Keratinocyte (primary cell): ENCODE results near the gene STX12. TPM values are rescaled to one million over a fixed set of nuclear protein-coding genes. Genes with fewer than 3 reads are reported as not detected.

Source experiments
- DNase-seq: peaks from one replicate; pipeline ENCODE4 v3.0.0-alpha.2; 2011; ENCODE audit warnings: low read depth, missing footprints, low spot score
- FAIRE-seq: peaks from 2 replicates; lab custom pipeline; 2011; peaks lifted over from hg19 to GRCh38; lab: Jason Lieb, UNC
- H2AFZ ChIP-seq: 2 replicates; pipeline ENCODE4 v1.6.0; 2012; ENCODE audit warnings: low read length, control low read depth, inconsistent platforms; ENCODE audit not compliant: control insufficient read depth
- H3K27ac ChIP-seq: 2 replicates; pipeline ENCODE4 v1.5.1; 2011; ENCODE audit warnings: low read length; ENCODE audit not compliant: control insufficient read depth, insufficient read depth
- H3K27me3 ChIP-seq: 3 replicates; pipeline ENCODE4 v1.6.0; 2011; ENCODE audit warnings: low read length; ENCODE audit not compliant: control insufficient read depth, insufficient read depth; ENCODE audit errors: extremely low read depth
- H3K36me3 ChIP-seq, 2 experiments: 2 replicates in 1 of 2; 3 replicates in 1 of 2; pipeline ENCODE4 v1.5.1; 2011; ENCODE audit warnings: low read length in 2 of 2, mild to moderate bottlenecking in 1 of 2; ENCODE audit not compliant: control insufficient read depth in 2 of 2, insufficient read depth in 2 of 2; ENCODE audit errors: extremely low read depth in 1 of 2
- H3K4me1 ChIP-seq: 3 replicates; pipeline ENCODE4 v1.5.1; 2011; ENCODE audit warnings: low read length; ENCODE audit not compliant: control insufficient read depth, insufficient read depth; ENCODE audit errors: extremely low read depth
- H3K4me2 ChIP-seq: 3 replicates; pipeline ENCODE4 v1.6.0; 2011; ENCODE audit warnings: low read depth, low read length; ENCODE audit not compliant: control insufficient read depth, insufficient read depth; ENCODE audit errors: extremely low read depth
- H3K4me3 ChIP-seq, 3 experiments: fragments of 200-600 bp in 1 of 3; sonication (generic) in 1 of 3; 2 replicates in 2 of 3; 3 replicates in 1 of 3; pipeline ENCODE4 v1.5.1; 2011 to 2016; ENCODE audit warnings: low read length in 3 of 3, mild to moderate bottlenecking in 3 of 3, control low read depth in 2 of 3, inconsistent platforms in 1 of 3, low read depth in 1 of 3, mixed read lengths in 1 of 3, mixed run types in 1 of 3, moderate library complexity in 1 of 3; ENCODE audit not compliant: control insufficient read depth in 2 of 3, insufficient read depth in 2 of 3; ENCODE audit errors: extremely low read depth in 1 of 3
- H3K79me2 ChIP-seq: 2 replicates; pipeline ENCODE4 v1.6.0; 2012; ENCODE audit warnings: low read length; ENCODE audit not compliant: control insufficient read depth, insufficient read depth
- H3K9ac ChIP-seq: 3 replicates; pipeline ENCODE4 v1.6.0; 2011; ENCODE audit warnings: low read length; ENCODE audit not compliant: control insufficient read depth, insufficient read depth; ENCODE audit errors: extremely low read depth
- H3K9me1 ChIP-seq: 3 replicates; pipeline ENCODE4 v1.6.0; 2011; ENCODE audit warnings: low read length; ENCODE audit not compliant: control insufficient read depth, insufficient read depth; ENCODE audit errors: extremely low read depth
- H3K9me3 ChIP-seq: 2 replicates; pipeline ENCODE4 v1.5.1; 2012; ENCODE audit warnings: low read depth, low read length; ENCODE audit not compliant: control insufficient read depth
- H4K20me1 ChIP-seq: 3 replicates; pipeline ENCODE4 v1.6.0; 2011; ENCODE audit warnings: low read length; ENCODE audit not compliant: control insufficient read depth, insufficient read depth; ENCODE audit errors: extremely low read depth
- CTCF ChIP-seq, 3 experiments: IDR thresholded peaks in 1 of 3; conservative IDR thresholded peaks in 1 of 3; optimal IDR thresholded peaks in 1 of 3; 2 replicates in 2 of 3; 3 replicates in 1 of 3; pipeline versions ENCODE3 to v1.5.1; 2011; ENCODE audit warnings: low read length in 3 of 3, mild to moderate bottlenecking in 3 of 3, moderate library complexity in 2 of 3, control low read depth in 1 of 3, inconsistent platforms in 1 of 3; ENCODE audit not compliant: insufficient read depth in 2 of 3; ENCODE audit errors: extremely low read depth in 1 of 3
- EZH2 ChIP-seq: IDR thresholded peaks from one replicate; pipeline ENCODE4 v1.6.1; 2012; ENCODE audit warnings: inconsistent platforms, mild to moderate bottlenecking, low read length, moderate library complexity
- dilution Hi-C: fragments of 300-500 bp; cut with MboI; formaldehyde crosslinking; loops from one replicate; pipeline ENCODE4 v1.7.0; 2020; ENCODE audit warnings: low sequenced_read_pairs; ENCODE audit not compliant: extremely low pct_ligation_motif_present
- polyA plus RNA-seq, 5 experiments: library from polyadenylated mRNA; depleted of rRNA in 3 of 5; stranded (reverse) in 3 of 5; stranded (forward) in 1 of 5; unstranded in 1 of 5; fragments of >200 nt; gene quantifications; 1 replicate in 1 of 5; 2 replicates in 3 of 5; 3 replicates in 1 of 5; pipeline versions ENCODE4 v1.2.1 to v1.2.3, GENCODE V29; 2011 to 2012; ENCODE audit warnings: missing spikeins in 2 of 5, low read depth in 1 of 5, low replicate concordance in 1 of 5

The STX12 gene
- polyA plus RNA-seq, 1 donor (not counting 4 experiments of a cell fraction or from before 2014, with no cell fraction given), result 29.9 TPM

- no peaks in the 10 kb centered on the region for H3K9me3 ChIP-seq
- no peak for TF ChIP-seq EZH2
- no peak for TF ChIP-seq CTCF (optimal IDR thresholded peaks at IDR 0.05 in 1 of 3, IDR thresholded peaks at IDR 0.05 in 1 of 3, conservative IDR thresholded peaks at IDR 0.05 in 1 of 3; ENCODE audit: extremely low read depth in 1 of 3, insufficient read depth in 2 of 3, low read length in 3 of 3)
- H4K20me1 ChIP-seq, result no peaks in the 10 kb centered on the region
- no peaks in the 10 kb centered on the region for H3K9me1 ChIP-seq
- no peak overlapping the region for H3K4me3 ChIP-seq
- dilution Hi-C loops, result no loop called here
- peak overlapping the region; percentile 16 for H3K9ac ChIP-seq
- no peaks in the 10 kb centered on the region for H3K36me3 ChIP-seq
- H3K4me2 ChIP-seq, result no peak overlapping the region
- peak overlapping the region; percentile 2 for H2AFZ ChIP-seq
- DNase-seq (no peak), FAIRE-seq (no peak)
- no peaks in the 10 kb centered on the region for H3K79me2 ChIP-seq
- H3K4me1 ChIP-seq, result peaks cover 27% of the 10 kb centered on the region
- no peaks in the 10 kb centered on the region for H3K27me3 ChIP-seq
- peak overlapping the region; percentile 8 for H3K27ac ChIP-seq
Measured at GRCh38 chr1:27864264-27864895, 91.4 kb downstream of the STX12 start.

GRCh38 chr1:27865821-27866220, 92.8 kb downstream of the STX12 start:
- H3K79me2 ChIP-seq, result no peaks in the 10 kb centered on the region
- no peak for FAIRE-seq

More at GRCh38 chr1:27865821-27866220, 92.8 kb downstream of the STX12 start:
- no peaks in the 10 kb centered on the region for H3K36me3 ChIP-seq
- H4K20me1 ChIP-seq, result no peaks in the 10 kb centered on the region
- no peak overlapping the region for H2AFZ ChIP-seq
- H3K4me2 ChIP-seq, result no peak overlapping the region
- no peaks in the 10 kb centered on the region for H3K9me1 ChIP-seq
- H3K9me3 ChIP-seq, result no peaks in the 10 kb centered on the region
- TF ChIP-seq CTCF (optimal IDR thresholded peaks at IDR 0.05 in 1 of 3, IDR thresholded peaks at IDR 0.05 in 1 of 3, conservative IDR thresholded peaks at IDR 0.05 in 1 of 3; ENCODE audit: extremely low read depth in 1 of 3, insufficient read depth in 2 of 3, low read length in 3 of 3) (no peak), EZH2 (no peak)
- H3K4me1 ChIP-seq, result peaks cover 27% of the 10 kb centered on the region
- no peaks in the 10 kb centered on the region for H3K27me3 ChIP-seq
- no peak for DNase-seq
- H3K27ac ChIP-seq, result no peak overlapping the region
- dilution Hi-C loops, result no loop called here
- no peak overlapping the region for H3K4me3 ChIP-seq
- H3K9ac ChIP-seq, result no peak overlapping the region
